ENCODE data around the gene COX15. TPM values are rescaled to one million over a fixed set of nuclear protein-coding genes. Genes with fewer than 3 reads are reported as not detected.
A peak's percentile ranks its signal among the peaks of the same experiment; 100 is the strongest.
"Not testable (repeated sequence)": the region's sequence is repeated elsewhere in the genome, so short reads cannot be mapped to it uniquely, and the experiment has no call there.

COX15 gene
- total and polyA plus RNA-seq, 2 donors = 20.4 to 35.9 TPM

GRCh38 chr10:99756159-99756558, 24.2 kb upstream of the COX15 start:
- Histone ChIP-seq H3K4me3 (ENCODE audit: low read depth, low read length) (no peak overlapping the region), H3K4me1 (ENCODE audit: insufficient read depth) (no peaks in the 10 kb centered on the region), H3K36me3 (ENCODE audit: insufficient read depth) (peaks cover 5% of the 10 kb centered on the region), H3K27ac (ENCODE audit: low read depth) (no peak overlapping the region)
- no peak for DNase-seq (ENCODE audit: extremely low spot score)
- WGBS = 92% methylated on average over 1 of the region's 1 CpG

- 94% methylated on average over 1 of the region's 1 CpG for WGBS
These were observed 22.7 kb upstream of the COX15 start for GRCh38 chr10:99754670-99755069.

DNA sequence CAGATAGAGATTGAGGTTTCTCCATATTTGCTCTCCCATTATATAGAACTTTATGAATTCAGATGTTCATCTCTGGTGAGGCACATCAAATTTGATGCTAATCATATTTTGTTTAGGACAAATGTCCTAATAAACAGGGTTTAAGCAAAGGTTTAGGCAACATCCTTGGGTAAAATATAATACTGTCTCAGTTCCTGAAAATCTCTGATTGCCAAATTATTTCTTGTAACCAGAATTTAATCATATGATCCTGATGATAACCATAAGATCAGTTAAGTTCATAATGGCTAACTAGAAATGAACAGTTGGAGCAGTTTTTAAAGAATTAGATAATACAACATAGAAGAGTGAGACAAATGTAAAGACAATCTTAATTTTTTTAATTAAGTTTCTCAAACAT, 18.7 kb upstream of the COX15 start:
- peaks cover 4% of the 10 kb centered on the region for H3K36me3 ChIP-seq (ENCODE audit: insufficient read depth)
- no peaks in the 10 kb centered on the region for H3K4me1 ChIP-seq (ENCODE audit: insufficient read depth)
- DNase-seq (ENCODE audit: extremely low spot score) = no peak
- no peak overlapping the region for H3K4me3 ChIP-seq (ENCODE audit: low read depth, low read length)
- H3K27ac ChIP-seq (ENCODE audit: low read depth) = no peak overlapping the region

More at GRCh38 chr10:99754670-99755069, 22.7 kb upstream of the COX15 start:
- peaks cover 5% of the 10 kb centered on the region for H3K36me3 ChIP-seq (ENCODE audit: insufficient read depth)
- no peaks in the 10 kb centered on the region for H3K4me1 ChIP-seq (ENCODE audit: insufficient read depth)
- no peak overlapping the region for H3K27ac ChIP-seq (ENCODE audit: low read depth)
- no peak for DNase-seq (ENCODE audit: extremely low spot score)
- no peak overlapping the region for H3K4me3 ChIP-seq (ENCODE audit: low read depth, low read length)

- H3K27ac ChIP-seq (ENCODE audit: low read depth) = no peak overlapping the region
- no peak overlapping the region for H3K4me3 ChIP-seq (ENCODE audit: low read depth, low read length)
- peaks cover 2% of the 10 kb centered on the region for H3K36me3 ChIP-seq (ENCODE audit: insufficient read depth)
- no peaks in the 10 kb centered on the region for H3K4me1 ChIP-seq (ENCODE audit: insufficient read depth)
- no peak for DNase-seq (ENCODE audit: extremely low spot score)
- WGBS = 95% methylated on average over 2 of the region's 2 CpGs
These were observed 17.0 kb upstream of the COX15 start for GRCh38 chr10:99748823-99749451.

DNA sequence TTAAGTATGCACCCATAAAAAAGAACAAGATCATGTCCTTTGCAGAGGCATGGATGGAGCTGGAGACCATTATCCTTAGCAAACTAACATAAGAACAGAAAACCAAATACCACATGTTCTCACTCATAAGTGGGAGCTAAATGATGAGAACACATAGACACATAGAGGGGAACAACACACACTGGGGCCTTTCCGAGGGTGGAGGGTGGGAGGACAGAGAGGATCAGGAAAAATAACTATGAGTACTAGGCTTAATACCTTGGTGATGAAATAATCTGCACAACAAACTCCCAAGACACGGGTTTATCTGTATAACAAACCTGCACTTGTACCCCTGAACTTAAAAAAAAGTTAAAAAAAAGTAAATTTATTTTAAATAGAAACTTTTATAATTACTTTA, 14.2 kb upstream of the COX15 start:
- H3K36me3 ChIP-seq (ENCODE audit: insufficient read depth); H3K4me1 ChIP-seq (ENCODE audit: insufficient read depth): not testable (repeated sequence)

DNA sequence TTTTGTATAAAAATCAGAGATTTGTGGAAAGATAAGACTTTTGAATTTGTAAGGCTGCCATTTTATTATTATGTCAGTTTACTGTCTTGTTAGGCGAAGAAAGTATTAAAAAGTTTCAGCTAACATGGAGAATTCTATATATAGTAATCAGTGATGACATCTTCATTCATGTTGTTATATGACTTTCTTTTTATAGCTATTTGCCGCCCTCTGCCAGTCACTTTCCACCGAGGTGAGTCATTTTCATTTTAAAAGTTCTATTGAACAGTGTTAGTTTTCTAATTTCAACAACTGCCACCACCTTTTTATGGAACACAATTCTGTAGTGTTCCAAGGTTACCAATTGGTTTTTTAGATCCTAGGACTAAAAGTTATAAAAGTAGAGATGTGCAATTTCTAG, 11.9 kb upstream of the COX15 start:
- H3K27ac ChIP-seq (ENCODE audit: low read depth) = no peak overlapping the region
- 84% methylated on average over 3 of the region's 3 CpGs for WGBS
- DNase-seq (ENCODE audit: extremely low spot score) = no peak
- H3K4me3 ChIP-seq (ENCODE audit: low read depth, low read length) = no peak overlapping the region
- H3K4me1 ChIP-seq (ENCODE audit: insufficient read depth) = no peaks in the 10 kb centered on the region
- peaks cover 4% of the 10 kb centered on the region for H3K36me3 ChIP-seq (ENCODE audit: insufficient read depth)

More for the DNA sequence above, 14.2 kb upstream of the COX15 start:
- 89% methylated on average over 2 of the region's 2 CpGs for WGBS
- DNase-seq (ENCODE audit: extremely low spot score); H3K4me3 ChIP-seq (ENCODE audit: low read depth, low read length); H3K27ac ChIP-seq (ENCODE audit: low read depth): not testable (repeated sequence)

GRCh38 chr10:99742701-99743100, 10.8 kb upstream of the COX15 start:
- Histone ChIP-seq H3K4me3 (ENCODE audit: low read depth, low read length) (no peak overlapping the region), H3K4me1 (ENCODE audit: insufficient read depth) (no peaks in the 10 kb centered on the region), H3K36me3 (ENCODE audit: insufficient read depth) (peaks cover 4% of the 10 kb centered on the region), H3K27ac (ENCODE audit: low read depth) (no peak overlapping the region)
- DNase-seq (ENCODE audit: extremely low spot score) = no peak
- WGBS = 73% methylated on average over 2 of the region's 2 CpGs

DNA sequence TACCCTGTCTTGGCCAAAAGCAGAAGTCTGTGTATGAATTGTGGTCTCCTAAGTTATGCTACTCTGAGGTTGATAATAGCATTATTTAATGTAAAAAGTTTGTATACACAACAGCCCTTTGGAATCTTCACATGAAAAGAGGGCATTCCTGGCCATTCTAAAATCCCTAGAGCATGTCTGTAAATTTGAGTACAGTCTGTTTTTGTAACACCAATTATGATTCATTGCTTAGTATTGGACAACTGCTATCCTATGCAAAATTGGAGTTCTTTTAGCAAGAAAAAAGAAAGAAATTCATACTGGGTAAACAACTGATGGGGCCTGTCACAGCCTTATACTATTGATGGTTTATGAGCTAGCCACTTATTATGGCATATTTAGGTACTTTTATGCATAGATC, 10.3 kb upstream of the COX15 start:
- Histone ChIP-seq H3K27ac (ENCODE audit: low read depth) (peak overlapping the region; percentile 10), H3K4me3 (ENCODE audit: low read depth, low read length) (no peak overlapping the region), H3K4me1 (ENCODE audit: insufficient read depth) (no peaks in the 10 kb centered on the region), H3K36me3 (ENCODE audit: insufficient read depth) (peaks cover 4% of the 10 kb centered on the region)
- no peak for DNase-seq (ENCODE audit: extremely low spot score)

DNA sequence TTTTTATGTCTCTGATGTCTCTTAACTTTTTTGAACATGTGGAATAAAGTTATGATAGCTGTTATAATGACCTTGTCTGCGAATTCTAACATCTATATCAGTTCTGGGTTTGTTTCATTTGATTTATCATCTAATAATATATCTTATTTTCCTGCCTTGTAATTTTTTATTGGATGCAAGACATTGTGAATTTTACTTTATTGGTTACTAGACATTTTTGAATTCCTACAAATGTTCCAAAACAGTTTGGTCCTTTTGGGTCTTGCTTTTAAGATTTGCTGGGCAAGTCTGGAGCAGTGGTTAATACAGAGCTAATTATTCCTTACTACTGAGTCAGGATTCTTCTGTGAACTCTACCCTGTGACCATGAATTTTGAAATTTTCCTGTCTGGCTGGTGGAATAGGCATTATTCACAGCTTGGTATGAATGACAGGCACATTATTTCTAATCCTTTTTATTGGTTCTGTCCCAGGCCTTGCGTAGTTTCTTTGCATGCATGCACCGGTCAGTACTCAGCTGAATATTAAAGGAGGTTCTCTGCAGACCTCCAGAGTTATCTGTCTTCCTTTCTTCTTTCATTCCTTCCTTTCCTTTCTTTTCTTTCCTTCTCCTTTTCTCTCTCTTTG, 9.1 kb upstream of the COX15 start:
- no peak overlapping the region for H3K4me3 ChIP-seq (ENCODE audit: low read depth, low read length)
- H3K27ac ChIP-seq (ENCODE audit: low read depth) = no peak overlapping the region
- WGBS = 97% methylated on average over 3 of the region's 3 CpGs
- DNase-seq (ENCODE audit: extremely low spot score) = no peak
- H3K4me1 ChIP-seq (ENCODE audit: insufficient read depth) = no peaks in the 10 kb centered on the region
- peaks cover 4% of the 10 kb centered on the region for H3K36me3 ChIP-seq (ENCODE audit: insufficient read depth)

DNA sequence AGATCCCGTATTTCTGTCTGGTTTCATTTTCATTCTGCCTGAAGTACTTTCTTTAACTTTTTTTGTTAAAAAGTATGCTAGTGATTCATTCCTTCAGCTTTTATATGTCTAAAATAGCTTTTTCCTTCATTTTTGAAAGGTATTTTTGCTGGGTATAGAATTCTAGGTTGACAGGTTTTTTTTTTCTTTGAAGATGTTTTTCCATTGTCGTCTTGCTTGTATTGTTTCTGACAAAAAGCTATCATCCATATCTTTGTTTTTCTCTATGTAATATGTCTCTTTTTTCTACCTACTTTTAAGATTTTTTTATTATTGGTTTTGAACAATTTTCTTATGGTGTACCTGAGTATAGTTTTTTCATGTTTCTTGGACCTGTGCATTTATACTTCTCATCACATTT, 8.3 kb upstream of the COX15 start:
- Histone ChIP-seq H3K27ac (ENCODE audit: low read depth) (no peak overlapping the region), H3K36me3 (ENCODE audit: insufficient read depth) (peaks cover 4% of the 10 kb centered on the region), H3K4me1 (ENCODE audit: insufficient read depth) (no peaks in the 10 kb centered on the region), H3K4me3 (ENCODE audit: low read depth, low read length) (no peak overlapping the region)
- 97% methylated on average over 2 of the region's 2 CpGs for WGBS
- no peak for DNase-seq (ENCODE audit: extremely low spot score)

DNA sequence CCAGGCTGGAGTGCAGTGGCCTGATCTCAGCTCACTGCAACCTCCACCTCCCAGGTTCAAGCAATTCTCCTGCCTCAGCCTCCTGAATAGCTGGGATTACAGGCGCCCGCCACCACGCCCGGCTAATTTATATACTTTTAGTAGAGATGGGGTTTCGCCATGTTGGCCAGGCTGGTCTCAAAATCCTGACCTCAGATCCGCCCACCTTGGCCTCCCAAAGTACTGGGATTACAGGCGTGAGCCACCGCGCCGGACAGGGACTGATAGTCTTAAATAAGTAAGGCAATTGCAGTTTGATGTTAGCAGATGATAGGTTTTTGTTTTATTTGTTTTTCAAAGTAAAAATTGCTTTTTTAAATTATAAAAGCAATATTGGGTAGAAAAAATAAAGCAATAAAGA, 2.2 kb upstream of the COX15 start:
- not testable (repeated sequence) for H3K27ac ChIP-seq (ENCODE audit: low read depth); H3K4me1 ChIP-seq (ENCODE audit: insufficient read depth); H3K36me3 ChIP-seq (ENCODE audit: insufficient read depth); DNase-seq (ENCODE audit: extremely low spot score); H3K4me3 ChIP-seq (ENCODE audit: low read depth, low read length)
- WGBS = 96% methylated on average over 10 of the region's 10 CpGs

DNA sequence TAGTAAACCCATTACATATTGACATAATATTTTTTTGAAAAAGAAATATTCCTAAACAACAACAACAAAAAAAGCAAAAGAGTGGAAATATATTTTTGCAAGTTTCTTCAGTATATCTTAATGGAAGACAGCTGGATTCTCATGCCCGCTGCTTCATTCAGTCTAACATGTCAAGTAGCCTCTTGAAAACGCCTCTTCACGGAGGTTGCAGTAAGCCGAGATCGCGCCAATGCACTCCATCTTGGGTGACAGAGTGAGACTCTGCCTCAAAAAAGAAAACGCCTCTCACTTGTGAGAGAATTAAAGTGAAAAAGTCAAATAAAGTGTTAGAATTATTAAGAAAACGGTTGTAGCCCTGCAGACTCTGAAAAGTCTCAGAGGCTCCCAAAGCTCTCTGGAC, 1.4 kb upstream of the COX15 start:
- no peak for DNase-seq (ENCODE audit: extremely low spot score)
- peak overlapping the region; percentile 22 for H3K4me3 ChIP-seq (ENCODE audit: low read depth, low read length)
- no peaks in the 10 kb centered on the region for H3K4me1 ChIP-seq (ENCODE audit: insufficient read depth)
- H3K36me3 ChIP-seq (ENCODE audit: insufficient read depth) = no peaks in the 10 kb centered on the region
- 86% methylated on average over 8 of the region's 8 CpGs for WGBS
- no peak overlapping the region for H3K27ac ChIP-seq (ENCODE audit: low read depth)

DNA sequence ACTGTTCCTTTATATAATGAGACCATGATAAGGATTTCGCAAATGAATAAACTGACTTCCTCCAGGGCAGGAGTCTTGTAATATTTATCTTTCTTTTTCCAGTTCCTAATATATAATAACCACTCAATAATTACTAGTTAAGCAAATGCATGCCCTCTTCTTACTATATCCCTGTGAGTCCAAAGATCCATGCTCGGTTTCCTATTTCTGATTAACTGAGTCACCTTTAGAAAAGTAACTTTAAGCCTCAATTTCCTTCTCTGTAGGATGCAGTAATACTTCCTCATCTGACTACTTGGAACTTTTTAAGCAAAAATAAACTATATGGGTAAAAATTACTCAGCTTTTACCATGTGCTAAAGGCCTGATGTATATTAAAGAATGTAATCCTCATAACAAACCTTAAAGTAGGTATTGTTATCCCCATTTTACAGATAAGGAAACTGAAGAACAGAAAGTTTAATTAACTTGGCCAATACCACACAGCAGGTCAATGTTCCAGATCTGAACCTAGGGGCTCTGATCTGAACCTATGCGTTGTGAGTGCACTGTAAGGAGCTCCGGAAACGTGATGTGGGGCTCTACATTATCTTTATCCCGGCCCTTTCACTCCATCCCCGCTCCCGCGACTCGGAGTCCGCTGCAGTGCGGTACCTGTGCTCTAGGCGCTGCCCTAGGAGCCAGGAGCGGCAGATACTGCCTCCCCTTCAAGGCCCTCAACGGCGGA, 458 bp downstream of the COX15 start:
- 5% methylated on average over 16 of the region's 16 CpGs for WGBS
- peak overlapping the region; percentile 68 for H3K4me3 ChIP-seq (ENCODE audit: low read depth, low read length)
- no peaks in the 10 kb centered on the region for H3K4me1 ChIP-seq (ENCODE audit: insufficient read depth)
- peak overlapping the region; percentile 76 for H3K27ac ChIP-seq (ENCODE audit: low read depth)
- peaks cover 3% of the 10 kb centered on the region for H3K36me3 ChIP-seq (ENCODE audit: insufficient read depth)
- DNase-seq (ENCODE audit: extremely low spot score) = no peak

- no peaks in the 10 kb centered on the region for H3K4me1 ChIP-seq (ENCODE audit: insufficient read depth)
- no peak for DNase-seq (ENCODE audit: extremely low spot score)
- 91% methylated on average over 1 of the region's 1 CpG for WGBS
These were observed 1.9 kb downstream of the COX15 start for GRCh38 chr10:99730026-99730425.

More at GRCh38 chr10:99730026-99730425, 1.9 kb downstream of the COX15 start:
- Histone ChIP-seq H3K4me3 (ENCODE audit: low read depth, low read length) (no peak overlapping the region), H3K27ac (ENCODE audit: low read depth) (no peak overlapping the region), H3K36me3 (ENCODE audit: insufficient read depth) (peaks cover 3% of the 10 kb centered on the region)
